ENCODE measurements around the gene AGBL4.

AGBL4 gene

GRCh38 chr1:48684381-48684780 lies 1339.4 kb downstream of the AGBL4 start:
- no peaks in the 10 kb centered on the region for H3K36me3 ChIP-seq
- H3K4me3 ChIP-seq = no peak overlapping the region
- no peaks in the 10 kb centered on the region for H3K9me3 ChIP-seq
- intact Hi-C loops (cut with DNase I; ENCODE audit: low total_unique reads) = no loop called here
- H3K27ac ChIP-seq = peak overlapping the region; percentile 71 to 76
- TF ChIP-seq CTCF (IDR thresholded peaks at IDR 0.05) = no peak
- H3K4me1 ChIP-seq = peaks cover 0 to 61% (median 40%) of the 10 kb centered on the region in 4 donors
- no peak for DNase-seq
- no peaks in the 10 kb centered on the region for H3K27me3 ChIP-seq

GRCh38 chr1:48683839-48684238 lies 1339.9 kb downstream of the AGBL4 start:
- Histone ChIP-seq H3K27me3 (no peaks in the 10 kb centered on the region), H3K4me3 (no peak overlapping the region), H3K27ac (peak overlapping the region; percentile 71 to 76), H3K4me1 (peaks cover 0 to 67% (median 41%) of the 10 kb centered on the region in 4 donors), H3K9me3 (no peaks in the 10 kb centered on the region), H3K36me3 (no peaks in the 10 kb centered on the region)
- no peak for DNase-seq
- intact Hi-C loops (cut with DNase I; ENCODE audit: low total_unique reads) = no loop called here
- no peak for TF ChIP-seq CTCF (IDR thresholded peaks at IDR 0.05)

- intact Hi-C loops (cut with DNase I; ENCODE audit: low total_unique reads) = no loop called here
- DNase-seq = no peak
- Histone ChIP-seq H3K9me3 (no peaks in the 10 kb centered on the region), H3K4me1 (peaks cover 0 to 67% (median 45%) of the 10 kb centered on the region in 4 donors), H3K27ac (peak overlapping the region; percentile 71 to 76), H3K4me3 (no peak overlapping the region), H3K27me3 (no peaks in the 10 kb centered on the region), H3K36me3 (no peaks in the 10 kb centered on the region)
- TF ChIP-seq CTCF (IDR thresholded peaks at IDR 0.05) = no peak
These were observed 1342.1 kb downstream of the AGBL4 start for GRCh38 chr1:48681476-48682305.

- Histone ChIP-seq H3K4me1 (peaks cover 0 to 67% (median 45%) of the 10 kb centered on the region in 4 donors), H3K27me3 (no peaks in the 10 kb centered on the region), H3K4me3 (no peak overlapping the region), H3K9me3 (no peaks in the 10 kb centered on the region), H3K36me3 (no peaks in the 10 kb centered on the region), H3K27ac (peak overlapping the region; percentile 9 to 76)
- intact Hi-C loops (cut with DNase I; ENCODE audit: low total_unique reads) = no loop called here
- TF ChIP-seq CTCF (IDR thresholded peaks at IDR 0.05) = peak in 1 of 2 experiments; percentile 5
- no peak for DNase-seq
These were observed 1343.2 kb downstream of the AGBL4 start for GRCh38 chr1:48680411-48681035.

- Histone ChIP-seq H3K36me3 (no peaks in the 10 kb centered on the region), H3K9me3 (no peaks in the 10 kb centered on the region), H3K4me3 (no peak overlapping the region), H3K27ac (peak overlapping the region; percentile 9 to 76), H3K4me1 (peaks cover 0 to 61% (median 45%) of the 10 kb centered on the region in 4 donors), H3K27me3 (no peaks in the 10 kb centered on the region)
- no peak for TF ChIP-seq CTCF (IDR thresholded peaks at IDR 0.05)
- intact Hi-C loops (cut with DNase I; ENCODE audit: low total_unique reads) = loop anchor here (5.0 kb wide), 1 partner anchor 137 kb away; no protein-coding TSS in a partner anchor
- no peak for DNase-seq
These were observed 1343.9 kb downstream of the AGBL4 start for GRCh38 chr1:48679859-48680258.
